IMR-90 (cell line): ENCODE data around the gene KCNMB2. TPM values are rescaled to one million over a fixed set of nuclear protein-coding genes. Genes with fewer than 3 reads are reported as not detected.

Experiments used
- ATAC-seq: fragments of 200-7000 bp; cut with Tn5 transposase; 2 replicates; pipeline ENCODE4 v1.9.1; 2020; ENCODE audit warnings: low read depth, mild to moderate bottlenecking, moderate library complexity
- BruUV-seq: library from RNA; stranded (reverse); fragments of 400-500 nt; replicated peaks from 2 replicates; lab custom pipeline; 2021; lab: Mats Ljungman, UMichigan
- CTCF ChIA-PET: fragments of 300-600 bp; formaldehyde crosslinking; extraction: SDS; loops from one replicate; lab custom pipeline; 2021; ENCODE audit warnings: antibody characterized with exemption; lab: Yijun Ruan, JAX
- POLR2A ChIA-PET: fragments of 300-600 bp; sonication (Branson Sonifier 250); formaldehyde crosslinking; loops from one replicate; lab custom pipeline; 2022; ENCODE audit warnings: antibody characterized with exemption; ENCODE audit not compliant: unreplicated experiment; lab: Charles Lee
- DNase-seq: peaks from one replicate; pipeline ENCODE4 v3.0.0; 2013
- H2AFZ ChIP-seq: replicated peaks from 2 replicates; pipeline ENCODE3; 2013; ENCODE audit warnings: low read length, mild to moderate bottlenecking; ENCODE audit not compliant: poor library complexity
- H2AK5ac ChIP-seq: 2 replicates; pipeline ENCODE4 v1.6.1; 2013; ENCODE audit warnings: low read depth, low read length, inconsistent platforms
- H2AK9ac ChIP-seq: replicated peaks from 2 replicates; pipeline ENCODE3; 2013; ENCODE audit warnings: mild to moderate bottlenecking, low read depth, low read length, moderate library complexity; ENCODE audit not compliant: poor library complexity
- H2BK120ac ChIP-seq: 2 replicates; pipeline ENCODE4 v1.6.1; 2013; ENCODE audit warnings: low read depth, low read length, inconsistent platforms
- H2BK15ac ChIP-seq: 3 replicates; pipeline ENCODE4 v1.6.1; 2013; ENCODE audit warnings: low read depth, low read length, inconsistent platforms
- H2BK20ac ChIP-seq: 2 replicates; pipeline ENCODE4 v1.6.1; 2013; ENCODE audit warnings: low read depth, mild to moderate bottlenecking, inconsistent platforms, low read length, moderate library complexity
- H2BK5ac ChIP-seq: 2 replicates; pipeline ENCODE4 v1.6.1; 2013; ENCODE audit warnings: mild to moderate bottlenecking, low read depth, low read length, inconsistent platforms; ENCODE audit not compliant: poor library complexity, severe bottlenecking
- H3K14ac ChIP-seq: replicated peaks from 2 replicates; pipeline ENCODE4 v1.6.1; 2013; ENCODE audit warnings: low read depth, low read length, inconsistent platforms
- H3K18ac ChIP-seq: 2 replicates; pipeline ENCODE4 v1.6.1; 2013; ENCODE audit warnings: low read depth, low read length, control low read depth
- H3K23ac ChIP-seq: 2 replicates; pipeline ENCODE4 v1.6.1; 2013; ENCODE audit warnings: low read depth, low read length, inconsistent platforms
- H3K27ac ChIP-seq: 2 replicates; pipeline ENCODE4 v1.5.1; 2013; ENCODE audit warnings: mild to moderate bottlenecking, control low read depth, low read length; ENCODE audit not compliant: insufficient read depth
- H3K27me3 ChIP-seq: 2 replicates; pipeline ENCODE4 v1.6.1; 2013; ENCODE audit warnings: low read length; ENCODE audit not compliant: control insufficient read depth, insufficient read depth
- H3K36me3 ChIP-seq: 2 replicates; pipeline ENCODE4 v1.6.1; 2013; ENCODE audit warnings: low read length, mixed read lengths; ENCODE audit not compliant: control insufficient read depth, insufficient read depth
- H3K4ac ChIP-seq: 2 replicates; pipeline ENCODE4 v1.6.1; 2013; ENCODE audit warnings: low read depth, low read length, inconsistent platforms
- H3K4me1 ChIP-seq: 2 replicates; pipeline ENCODE4 v1.6.1; 2013; ENCODE audit warnings: low read length, mixed read lengths; ENCODE audit not compliant: control insufficient read depth, insufficient read depth
- H3K4me2 ChIP-seq: 2 replicates; pipeline ENCODE4 v1.6.1; 2013; ENCODE audit warnings: low read depth, mild to moderate bottlenecking, control low read depth, low read length, moderate library complexity
- H3K4me3 ChIP-seq: 2 replicates; pipeline ENCODE4 v1.5.1; 2013; ENCODE audit warnings: low read depth, mild to moderate bottlenecking, control low read depth, low read length, moderate library complexity; ENCODE audit not compliant: insufficient read depth
- H3K56ac ChIP-seq: 2 replicates; pipeline ENCODE4 v1.6.1; 2013; ENCODE audit warnings: low read length, inconsistent platforms; ENCODE audit not compliant: insufficient read depth; ENCODE audit errors: extremely low read depth
- H3K79me1 ChIP-seq, 2 experiments: 2 replicates each; pipeline ENCODE4 v1.6.1; 2013; ENCODE audit warnings: low read length in 2 of 2, inconsistent platforms in 1 of 2, low read depth in 1 of 2
- H3K9ac ChIP-seq: 2 replicates; pipeline ENCODE4 v1.6.1; 2013; ENCODE audit warnings: low read depth, low read length, control low read depth
- H3K9me1 ChIP-seq: 2 replicates; pipeline ENCODE4 v1.6.1; 2013; ENCODE audit warnings: low read length, inconsistent platforms; ENCODE audit not compliant: insufficient read depth
- H3K9me3 ChIP-seq: 2 replicates; pipeline ENCODE4 v1.6.1; 2013; ENCODE audit warnings: low read length; ENCODE audit not compliant: control insufficient read depth, insufficient read depth
- H4K20me1 ChIP-seq: 2 replicates; pipeline ENCODE4 v1.6.1; 2013; ENCODE audit warnings: low read length, inconsistent platforms; ENCODE audit not compliant: insufficient read depth
- H4K5ac ChIP-seq: 2 replicates; pipeline ENCODE4 v1.6.1; 2013; ENCODE audit warnings: mild to moderate bottlenecking, low read depth, low read length, control low read depth
- H4K8ac ChIP-seq, 2 experiments: 2 replicates each; pipeline ENCODE4 v1.6.1; 2013; ENCODE audit warnings: low read depth in 2 of 2, low read length in 2 of 2, control low read depth in 1 of 2, inconsistent platforms in 1 of 2
- H4K91ac ChIP-seq: 2 replicates; pipeline ENCODE4 v1.6.1; 2013; ENCODE audit warnings: low read depth, low read length, inconsistent platforms; ENCODE audit not compliant: insufficient read depth
- FOS ChIP-seq: fragments of 150-350 bp; IDR thresholded peaks from 2 replicates; pipeline ENCODE4 v1.6.1; 2016; ENCODE audit warnings: low read depth, low read length
- MAZ ChIP-seq: IDR thresholded peaks from 2 replicates; pipeline ENCODE4 v1.6.1; 2012; ENCODE audit warnings: low read depth, mild to moderate bottlenecking, low read length, improper control_type of control experiment, moderate library complexity, borderline replicate concordance
- RAD21 ChIP-seq: IDR thresholded peaks from 2 replicates; pipeline ENCODE4 v1.6.1; 2012; ENCODE audit warnings: low read length, improper control_type of control experiment
- SMC3 ChIP-seq: fragments of 150-350 bp; IDR thresholded peaks from 2 replicates; pipeline ENCODE4 v1.6.1; 2016; ENCODE audit warnings: low read depth, mild to moderate bottlenecking, antibody characterized with exemption, low read length, moderate library complexity
- WGBS, 2 experiments: methylation state at CpG; one replicate each; pipeline versions ENCODE4 v1.1.5 to v1.1.7; 2013; ENCODE audit warnings: missing lambda C conversion rate in 2 of 2; ENCODE audit not compliant: insufficient read length in 1 of 2; ENCODE audit errors: extremely low coverage in 2 of 2; 5-methylcytosine and 5-hydroxymethylcytosine counted together
- dilution Hi-C: fragments of 300-500 bp; cut with HindIII; formaldehyde crosslinking; loops from one replicate; pipeline ENCODE4 v1.14.3; 2018; ENCODE audit warnings: low sequenced_read_pairs; ENCODE audit not compliant: unreplicated experiment
- in situ Hi-C: fragments of 300-500 bp; cut with MboI; formaldehyde crosslinking; loops from 3 replicates; pipeline ENCODE4 v1.14.3; 2019; ENCODE audit warnings: low sequenced_read_pairs, inconsistent platforms, mixed read lengths
- intact Hi-C: fragments of 100-400 bp; cut with micrococcal nuclease; formaldehyde crosslinking; loops from 2 replicates; pipeline ENCODE4 v1.10.0; 2022
- polyA plus RNA-seq, 3 experiments: library from polyadenylated mRNA; depleted of rRNA; stranded (reverse); fragments of >200 nt; gene quantifications; 2 replicates each; pipeline ENCODE4 v1.2.3, GENCODE V29; 2012; ENCODE audit warnings: low replicate concordance in 1 of 3
- total RNA-seq: library from RNA; depleted of rRNA; stranded (reverse); fragments of >200 nt; gene quantifications from 2 replicates; pipeline ENCODE4 v1.2.3, GENCODE V29; 2012
- TF ChIP-seq, protein P1 (sequence below): fragments of 150-350 bp; IDR thresholded peaks from 2 replicates; pipeline ENCODE4 v1.6.1; 2016; ENCODE audit warnings: low read depth, mild to moderate bottlenecking, low read length, moderate library complexity, borderline replicate concordance
- TF ChIP-seq, protein P2 (sequence below): fragments of 150-350 bp; IDR thresholded peaks from 2 replicates; pipeline ENCODE4 v1.6.1; 2017; ENCODE audit warnings: mild to moderate bottlenecking, antibody characterized with exemption, low read length, low read depth

KCNMB2 gene
- total and polyA plus RNA-seq, 2 of the 4 experiments (the other 2 are of a cell fraction), result not detected

DNA sequence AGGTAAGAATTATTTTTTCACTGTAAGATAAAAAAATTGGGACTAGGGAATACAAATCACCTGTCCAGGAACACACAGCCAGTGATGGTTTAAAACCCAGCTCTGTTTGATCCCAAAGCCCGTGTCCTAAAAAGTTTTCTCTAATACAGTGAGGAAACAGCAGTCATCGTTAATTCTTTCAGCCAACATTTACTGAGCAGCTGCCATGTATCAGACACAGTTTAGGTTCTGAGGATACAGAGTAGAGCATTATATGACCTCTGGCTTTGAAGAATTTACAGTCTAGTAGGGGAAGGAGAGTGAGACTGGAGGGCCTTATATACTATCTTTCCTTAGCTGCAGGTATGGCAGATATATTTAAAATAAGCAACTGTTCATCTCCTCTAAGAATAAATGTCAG, 82.7 kb downstream of the KCNMB2 start:
- Histone ChIP-seq H3K14ac (no peak overlapping the region), H3K18ac (no peak overlapping the region), H4K8ac (no peak overlapping the region), H3K23ac (no peak overlapping the region), H3K4ac (no peak overlapping the region), H3K9me1 (no peaks in the 10 kb centered on the region), H2AK9ac (no peak overlapping the region), H2AK5ac (no peak overlapping the region), H3K4me2 (no peak overlapping the region; the same call in 1 of the 2 replicates), H4K91ac (no peak overlapping the region), H3K27ac (no peak overlapping the region), H4K5ac (no peak overlapping the region), H3K36me3 (no peaks in the 10 kb centered on the region), H3K27me3 (no peaks in the 10 kb centered on the region), H3K9me3 (no peaks in the 10 kb centered on the region), H2BK15ac (no peak overlapping the region), H3K56ac (no peak overlapping the region), H3K4me3 (no peak overlapping the region), H2AFZ (no peak overlapping the region), H3K4me1 (no peaks in the 10 kb centered on the region), H2BK20ac (no peak overlapping the region), H3K9ac (no peak overlapping the region), H2BK120ac (no peak overlapping the region), H4K20me1 (no peaks in the 10 kb centered on the region), H3K79me1 (no peaks in the 10 kb centered on the region), H2BK5ac (no peak overlapping the region)
- dilution Hi-C loops (no loop called here), intact Hi-C loops (no loop called here), in situ Hi-C loops (no loop called here)
- CTCF ChIA-PET, result no interaction called here
- ATAC-seq (no peak), DNase-seq (no peak)
- TF ChIP-seq SMC3, result no peak
- TF ChIP-seq, protein P1, sequence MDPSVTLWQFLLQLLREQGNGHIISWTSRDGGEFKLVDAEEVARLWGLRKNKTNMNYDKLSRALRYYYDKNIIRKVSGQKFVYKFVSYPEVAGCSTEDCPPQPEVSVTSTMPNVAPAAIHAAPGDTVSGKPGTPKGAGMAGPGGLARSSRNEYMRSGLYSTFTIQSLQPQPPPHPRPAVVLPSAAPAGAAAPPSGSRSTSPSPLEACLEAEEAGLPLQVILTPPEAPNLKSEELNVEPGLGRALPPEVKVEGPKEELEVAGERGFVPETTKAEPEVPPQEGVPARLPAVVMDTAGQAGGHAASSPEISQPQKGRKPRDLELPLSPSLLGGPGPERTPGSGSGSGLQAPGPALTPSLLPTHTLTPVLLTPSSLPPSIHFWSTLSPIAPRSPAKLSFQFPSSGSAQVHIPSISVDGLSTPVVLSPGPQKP, result no peak
- TF ChIP-seq, protein P2, sequence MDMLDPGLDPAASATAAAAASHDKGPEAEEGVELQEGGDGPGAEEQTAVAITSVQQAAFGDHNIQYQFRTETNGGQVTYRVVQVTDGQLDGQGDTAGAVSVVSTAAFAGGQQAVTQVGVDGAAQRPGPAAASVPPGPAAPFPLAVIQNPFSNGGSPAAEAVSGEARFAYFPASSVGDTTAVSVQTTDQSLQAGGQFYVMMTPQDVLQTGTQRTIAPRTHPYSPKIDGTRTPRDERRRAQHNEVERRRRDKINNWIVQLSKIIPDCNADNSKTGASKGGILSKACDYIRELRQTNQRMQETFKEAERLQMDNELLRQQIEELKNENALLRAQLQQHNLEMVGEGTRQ, result no peak
- no peak for TF ChIP-seq FOS
- no peak for TF ChIP-seq MAZ
- no peak for TF ChIP-seq RAD21
- no CpG with 5 or more reads among the region's 2 CpGs for WGBS, 2 experiments
- POLR2A ChIA-PET, result no interaction called here
- BruUV-seq, result no TSS peak
